GM21825 (cell line): ENCODE measurements around the gene IDH3G.

ENCODE experiments used
- ATAC-seq: cut with Tn5 transposase; IDR thresholded peaks from one replicate; pipeline ENCODE4 v1.9.1; 2021; ENCODE audit warnings: mild to moderate bottlenecking, moderate library complexity; ENCODE audit not compliant: unreplicated experiment

The IDH3G gene

GRCh38 chrX:153736071-153736820 is 57.9 kb downstream of the IDH3G start:
- no peak for ATAC-seq
